Measurements from ENCODE around the gene GTF2H4.

GTF2H4 gene

GRCh38 chr6:30882759-30883684 is 25.0 kb upstream of the GTF2H4 start:
- peak in 5 of 6 experiments; percentile 9 to 45 (median 35) for DNase-seq

GRCh38 chr6:30883685-30884520 is 24.1 kb upstream of the GTF2H4 start, which contains the start of gene DDR1:
DDR1 (plus strand) TSS chr6:30884519; CDS start chr6:30888730, 4,211 bp downstream.
- DNase-seq = peak; percentile 6 to 55 (median 36)

GRCh38 chr6:30884521-30885480 is 23.2 kb upstream of the GTF2H4 start:
- DNase-seq = peak in 3 of 6 experiments; percentile 29 to 43 (median 36)

- peak in 2 of 6 experiments; percentile 22 to 44 for DNase-seq
Measured at GRCh38 chr6:30885481-30885998, 22.5 kb upstream of the GTF2H4 start.

GRCh38 chr6:30885999-30886896 is 21.8 kb upstream of the GTF2H4 start:
- DNase-seq = peak in 4 of 6 experiments; percentile 13 to 49 (median 23)

GRCh38 chr6:30886897-30887255 is 21.1 kb upstream of the GTF2H4 start:
- no peak for DNase-seq

- DNase-seq = no peak
Measured at GRCh38 chr6:30887901-30888815, 19.8 kb upstream of the GTF2H4 start.

GRCh38 chr6:30888816-30889495 is 19.1 kb upstream of the GTF2H4 start:
- DNase-seq = no peak

- no peak for DNase-seq
Measured at GRCh38 chr6:30889496-30889885, 18.5 kb upstream of the GTF2H4 start.

- DNase-seq = no peak
Measured at GRCh38 chr6:30889921-30890645, 17.9 kb upstream of the GTF2H4 start.

GRCh38 chr6:30890646-30891449 is 17.2 kb upstream of the GTF2H4 start:
- DNase-seq = no peak

- DNase-seq = no peak
Measured at GRCh38 chr6:30891450-30891723, 16.6 kb upstream of the GTF2H4 start.

GRCh38 chr6:30891816-30892538 is 16.0 kb upstream of the GTF2H4 start:
- DNase-seq = no peak

- DNase-seq = no peak
Measured at GRCh38 chr6:30893001-30893591, 14.9 kb upstream of the GTF2H4 start.

GRCh38 chr6:30893666-30894065 is 14.3 kb upstream of the GTF2H4 start:
- DNase-seq = no peak

GRCh38 chr6:30894381-30894780 is 13.6 kb upstream of the GTF2H4 start:
- DNase-seq = no peak

GRCh38 chr6:30894935-30895334 is 13.1 kb upstream of the GTF2H4 start:
- DNase-seq = no peak

All from stimulated activated naive CD4-positive, alpha-beta T cell (primary cell).